ENCODE data around the gene PHACTR1.

PHACTR1 gene

GRCh38 chr6:13142611-13143010, 426.0 kb downstream of the PHACTR1 start:
- no peak overlapping the region for H3K4me3 ChIP-seq (ENCODE audit: low read length)
- no peaks in the 10 kb centered on the region for H3K4me1 ChIP-seq (ENCODE audit: low read length)
- no peaks in the 10 kb centered on the region for H3K9me3 ChIP-seq (ENCODE audit: insufficient read depth, low read length)
- no peaks in the 10 kb centered on the region for H3K36me3 ChIP-seq (replicated peaks; ENCODE audit: low read depth, low read length)
- no peaks in the 10 kb centered on the region for H3K27me3 ChIP-seq (ENCODE audit: low read depth, low read length)
- no peak overlapping the region for H3K9ac ChIP-seq (ENCODE audit: low read length)
- no peak overlapping the region for H2AFZ ChIP-seq (ENCODE audit: low read depth, low read length)
- no peak overlapping the region for H3K27ac ChIP-seq (ENCODE audit: low read length)
- H4K20me1 ChIP-seq (ENCODE audit: insufficient read depth, low read length), result no peaks in the 10 kb centered on the region
- TF ChIP-seq EZH2phosphoT487 (IDR thresholded peaks at IDR 0.05; ENCODE audit: low read depth), result no peak
- no peak overlapping the region for H3K4me2 ChIP-seq (ENCODE audit: low read length)
- no peaks in the 10 kb centered on the region for H3K79me2 ChIP-seq (ENCODE audit: low read length)

DNA sequence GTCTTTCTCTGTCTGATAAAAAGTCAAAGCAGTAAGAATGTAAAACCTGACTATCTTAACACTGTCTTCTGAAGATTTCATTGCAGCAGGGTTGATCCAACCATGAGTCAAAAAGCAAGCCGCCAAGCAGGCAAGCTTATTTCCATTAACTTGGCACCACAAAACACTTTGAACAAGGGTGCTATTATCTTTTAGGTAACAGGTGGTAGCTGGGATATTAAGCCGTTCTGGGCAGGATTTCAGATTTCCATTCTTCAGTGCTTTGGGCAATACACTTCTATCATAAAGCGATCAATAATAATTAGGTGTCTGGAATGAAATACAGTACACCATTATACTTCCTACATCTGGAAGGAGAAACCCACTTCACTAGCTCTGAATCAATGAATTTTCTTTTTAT, 429.9 kb downstream of the PHACTR1 start:
- Histone ChIP-seq H3K79me2 (ENCODE audit: low read length) (no peaks in the 10 kb centered on the region), H3K36me3 (replicated peaks; ENCODE audit: low read depth, low read length) (no peaks in the 10 kb centered on the region), H2AFZ (ENCODE audit: low read depth, low read length) (no peak overlapping the region), H3K4me2 (ENCODE audit: low read length) (no peak overlapping the region), H3K4me3 (ENCODE audit: low read length) (no peak overlapping the region), H3K4me1 (ENCODE audit: low read length) (no peaks in the 10 kb centered on the region), H3K9ac (ENCODE audit: low read length) (no peak overlapping the region), H4K20me1 (ENCODE audit: insufficient read depth, low read length) (no peaks in the 10 kb centered on the region), H3K27ac (ENCODE audit: low read length) (no peak overlapping the region), H3K27me3 (ENCODE audit: low read depth, low read length) (0 out of 2 replicates have a peak, but pooled peaks cover 6% of the 10 kb centered on the region), H3K9me3 (ENCODE audit: insufficient read depth, low read length) (no peaks in the 10 kb centered on the region)
- TF ChIP-seq, protein P1, sequence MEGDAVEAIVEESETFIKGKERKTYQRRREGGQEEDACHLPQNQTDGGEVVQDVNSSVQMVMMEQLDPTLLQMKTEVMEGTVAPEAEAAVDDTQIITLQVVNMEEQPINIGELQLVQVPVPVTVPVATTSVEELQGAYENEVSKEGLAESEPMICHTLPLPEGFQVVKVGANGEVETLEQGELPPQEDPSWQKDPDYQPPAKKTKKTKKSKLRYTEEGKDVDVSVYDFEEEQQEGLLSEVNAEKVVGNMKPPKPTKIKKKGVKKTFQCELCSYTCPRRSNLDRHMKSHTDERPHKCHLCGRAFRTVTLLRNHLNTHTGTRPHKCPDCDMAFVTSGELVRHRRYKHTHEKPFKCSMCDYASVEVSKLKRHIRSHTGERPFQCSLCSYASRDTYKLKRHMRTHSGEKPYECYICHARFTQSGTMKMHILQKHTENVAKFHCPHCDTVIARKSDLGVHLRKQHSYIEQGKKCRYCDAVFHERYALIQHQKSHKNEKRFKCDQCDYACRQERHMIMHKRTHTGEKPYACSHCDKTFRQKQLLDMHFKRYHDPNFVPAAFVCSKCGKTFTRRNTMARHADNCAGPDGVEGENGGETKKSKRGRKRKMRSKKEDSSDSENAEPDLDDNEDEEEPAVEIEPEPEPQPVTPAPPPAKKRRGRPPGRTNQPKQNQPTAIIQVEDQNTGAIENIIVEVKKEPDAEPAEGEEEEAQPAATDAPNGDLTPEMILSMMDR (IDR thresholded peaks at IDR 0.05; ENCODE audit: low read depth, low read length), result no peak
- TF ChIP-seq EZH2phosphoT487 (IDR thresholded peaks at IDR 0.05; ENCODE audit: low read depth), result no peak

GRCh38 chr6:13147376-13147775, 430.8 kb downstream of the PHACTR1 start:
- H3K27ac ChIP-seq (ENCODE audit: low read length), result no peak overlapping the region
- H2AFZ ChIP-seq (ENCODE audit: low read depth, low read length), result no peak overlapping the region
- no peaks in the 10 kb centered on the region for H4K20me1 ChIP-seq (ENCODE audit: insufficient read depth, low read length)
- no peaks in the 10 kb centered on the region for H3K4me1 ChIP-seq (ENCODE audit: low read length)
- no peak for TF ChIP-seq EZH2phosphoT487 (IDR thresholded peaks at IDR 0.05; ENCODE audit: low read depth)
- TF ChIP-seq, protein P1 (IDR thresholded peaks at IDR 0.05; ENCODE audit: low read depth, low read length), result no peak
- H3K4me3 ChIP-seq (ENCODE audit: low read length), result no peak overlapping the region
- peaks cover 8% of the 10 kb centered on the region for H3K27me3 ChIP-seq (ENCODE audit: low read depth, low read length)
- no peak overlapping the region for H3K9ac ChIP-seq (ENCODE audit: low read length)
- H3K79me2 ChIP-seq (ENCODE audit: low read length), result no peaks in the 10 kb centered on the region
- H3K4me2 ChIP-seq (ENCODE audit: low read length), result no peak overlapping the region
- H3K9me3 ChIP-seq (ENCODE audit: insufficient read depth, low read length), result no peaks in the 10 kb centered on the region
- no peaks in the 10 kb centered on the region for H3K36me3 ChIP-seq (replicated peaks; ENCODE audit: low read depth, low read length)

GRCh38 chr6:13147782-13148181, 431.2 kb downstream of the PHACTR1 start:
- no peaks in the 10 kb centered on the region for H3K4me1 ChIP-seq (ENCODE audit: low read length)
- H3K4me2 ChIP-seq (ENCODE audit: low read length), result no peak overlapping the region
- H3K36me3 ChIP-seq (replicated peaks; ENCODE audit: low read depth, low read length), result no peaks in the 10 kb centered on the region
- H3K9me3 ChIP-seq (ENCODE audit: insufficient read depth, low read length), result no peaks in the 10 kb centered on the region
- H3K79me2 ChIP-seq (ENCODE audit: low read length), result no peaks in the 10 kb centered on the region
- no peak overlapping the region for H3K27ac ChIP-seq (ENCODE audit: low read length)
- TF ChIP-seq, protein P1 (IDR thresholded peaks at IDR 0.05; ENCODE audit: low read depth, low read length), result no peak
- TF ChIP-seq EZH2phosphoT487 (IDR thresholded peaks at IDR 0.05; ENCODE audit: low read depth), result no peak
- no peak overlapping the region for H3K9ac ChIP-seq (ENCODE audit: low read length)
- H3K27me3 ChIP-seq (ENCODE audit: low read depth, low read length), result peaks cover 12% of the 10 kb centered on the region
- no peak overlapping the region for H3K4me3 ChIP-seq (ENCODE audit: low read length)
- no peaks in the 10 kb centered on the region for H4K20me1 ChIP-seq (ENCODE audit: insufficient read depth, low read length)
- H2AFZ ChIP-seq (ENCODE audit: low read depth, low read length), result no peak overlapping the region

- no peaks in the 10 kb centered on the region for H3K36me3 ChIP-seq (replicated peaks; ENCODE audit: low read depth, low read length)
- no peaks in the 10 kb centered on the region for H3K79me2 ChIP-seq (ENCODE audit: low read length)
- no peak overlapping the region for H3K27ac ChIP-seq (ENCODE audit: low read length)
- no peak overlapping the region for H3K4me2 ChIP-seq (ENCODE audit: low read length)
- no peak overlapping the region for H3K9ac ChIP-seq (ENCODE audit: low read length)
- H3K9me3 ChIP-seq (ENCODE audit: insufficient read depth, low read length), result no peaks in the 10 kb centered on the region
- TF ChIP-seq EZH2phosphoT487 (IDR thresholded peaks at IDR 0.05; ENCODE audit: low read depth), result no peak
- TF ChIP-seq, protein P1 (IDR thresholded peaks at IDR 0.05; ENCODE audit: low read depth, low read length), result no peak
- no peaks in the 10 kb centered on the region for H3K4me1 ChIP-seq (ENCODE audit: low read length)
- no peaks in the 10 kb centered on the region for H4K20me1 ChIP-seq (ENCODE audit: insufficient read depth, low read length)
- H3K27me3 ChIP-seq (ENCODE audit: low read depth, low read length), result peaks cover 12% of the 10 kb centered on the region
- no peak overlapping the region for H2AFZ ChIP-seq (ENCODE audit: low read depth, low read length)
- no peak overlapping the region for H3K4me3 ChIP-seq (ENCODE audit: low read length)
These were observed 436.2 kb downstream of the PHACTR1 start for GRCh38 chr6:13152764-13153163.

Measured in OCI-LY3 (cell line).